ENCODE measurements around the gene NBEA.

DNA sequence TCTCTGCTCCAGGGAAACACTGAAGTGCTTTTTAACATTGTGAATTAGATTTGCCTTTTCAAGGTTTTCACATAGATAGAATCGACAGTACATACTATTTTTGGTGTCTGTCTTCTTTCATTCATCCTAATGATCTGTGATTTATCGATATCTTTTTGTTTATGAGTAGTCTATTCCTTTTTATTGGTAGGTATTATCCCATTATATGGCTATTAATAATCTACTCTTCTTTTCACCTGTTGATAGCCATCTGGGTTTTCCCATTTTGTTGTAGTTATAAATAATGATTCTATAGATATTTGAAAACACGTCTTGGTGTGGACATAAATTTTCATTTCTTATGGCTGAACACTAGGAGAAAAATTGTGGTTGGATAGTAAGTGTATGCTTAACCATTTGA, 271.8 kb downstream of the NBEA start:
- no peak for TF ChIP-seq EGR2 (tag by site-specific recombination; IDR thresholded peaks at IDR 0.05; ENCODE audit: low read depth)
- TF ChIP-seq, protein P1, sequence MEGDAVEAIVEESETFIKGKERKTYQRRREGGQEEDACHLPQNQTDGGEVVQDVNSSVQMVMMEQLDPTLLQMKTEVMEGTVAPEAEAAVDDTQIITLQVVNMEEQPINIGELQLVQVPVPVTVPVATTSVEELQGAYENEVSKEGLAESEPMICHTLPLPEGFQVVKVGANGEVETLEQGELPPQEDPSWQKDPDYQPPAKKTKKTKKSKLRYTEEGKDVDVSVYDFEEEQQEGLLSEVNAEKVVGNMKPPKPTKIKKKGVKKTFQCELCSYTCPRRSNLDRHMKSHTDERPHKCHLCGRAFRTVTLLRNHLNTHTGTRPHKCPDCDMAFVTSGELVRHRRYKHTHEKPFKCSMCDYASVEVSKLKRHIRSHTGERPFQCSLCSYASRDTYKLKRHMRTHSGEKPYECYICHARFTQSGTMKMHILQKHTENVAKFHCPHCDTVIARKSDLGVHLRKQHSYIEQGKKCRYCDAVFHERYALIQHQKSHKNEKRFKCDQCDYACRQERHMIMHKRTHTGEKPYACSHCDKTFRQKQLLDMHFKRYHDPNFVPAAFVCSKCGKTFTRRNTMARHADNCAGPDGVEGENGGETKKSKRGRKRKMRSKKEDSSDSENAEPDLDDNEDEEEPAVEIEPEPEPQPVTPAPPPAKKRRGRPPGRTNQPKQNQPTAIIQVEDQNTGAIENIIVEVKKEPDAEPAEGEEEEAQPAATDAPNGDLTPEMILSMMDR (tag by site-specific recombination; IDR thresholded peaks at IDR 0.05): no peak
- TF ChIP-seq ZNF433 (tag by site-specific recombination; IDR thresholded peaks at IDR 0.05; ENCODE audit: low read depth): no peak
- TF ChIP-seq ZNF221 (tag by site-specific recombination; IDR thresholded peaks at IDR 0.05; ENCODE audit: borderline replicate concordance): no peak
- TF ChIP-seq ZNF843 (tag by site-specific recombination; IDR thresholded peaks at IDR 0.05): no peak
- no peak for TF ChIP-seq FEZF1 (tag by site-specific recombination; IDR thresholded peaks at IDR 0.05)
- no peak for TF ChIP-seq TCF7L2 (IDR thresholded peaks at IDR 0.05; ENCODE audit: borderline replicate concordance, low read depth, low read length)
- no peak for TF ChIP-seq TRIM28 (IDR thresholded peaks at IDR 0.05; ENCODE audit: borderline replicate concordance, low read length)
- TF ChIP-seq, protein P2, sequence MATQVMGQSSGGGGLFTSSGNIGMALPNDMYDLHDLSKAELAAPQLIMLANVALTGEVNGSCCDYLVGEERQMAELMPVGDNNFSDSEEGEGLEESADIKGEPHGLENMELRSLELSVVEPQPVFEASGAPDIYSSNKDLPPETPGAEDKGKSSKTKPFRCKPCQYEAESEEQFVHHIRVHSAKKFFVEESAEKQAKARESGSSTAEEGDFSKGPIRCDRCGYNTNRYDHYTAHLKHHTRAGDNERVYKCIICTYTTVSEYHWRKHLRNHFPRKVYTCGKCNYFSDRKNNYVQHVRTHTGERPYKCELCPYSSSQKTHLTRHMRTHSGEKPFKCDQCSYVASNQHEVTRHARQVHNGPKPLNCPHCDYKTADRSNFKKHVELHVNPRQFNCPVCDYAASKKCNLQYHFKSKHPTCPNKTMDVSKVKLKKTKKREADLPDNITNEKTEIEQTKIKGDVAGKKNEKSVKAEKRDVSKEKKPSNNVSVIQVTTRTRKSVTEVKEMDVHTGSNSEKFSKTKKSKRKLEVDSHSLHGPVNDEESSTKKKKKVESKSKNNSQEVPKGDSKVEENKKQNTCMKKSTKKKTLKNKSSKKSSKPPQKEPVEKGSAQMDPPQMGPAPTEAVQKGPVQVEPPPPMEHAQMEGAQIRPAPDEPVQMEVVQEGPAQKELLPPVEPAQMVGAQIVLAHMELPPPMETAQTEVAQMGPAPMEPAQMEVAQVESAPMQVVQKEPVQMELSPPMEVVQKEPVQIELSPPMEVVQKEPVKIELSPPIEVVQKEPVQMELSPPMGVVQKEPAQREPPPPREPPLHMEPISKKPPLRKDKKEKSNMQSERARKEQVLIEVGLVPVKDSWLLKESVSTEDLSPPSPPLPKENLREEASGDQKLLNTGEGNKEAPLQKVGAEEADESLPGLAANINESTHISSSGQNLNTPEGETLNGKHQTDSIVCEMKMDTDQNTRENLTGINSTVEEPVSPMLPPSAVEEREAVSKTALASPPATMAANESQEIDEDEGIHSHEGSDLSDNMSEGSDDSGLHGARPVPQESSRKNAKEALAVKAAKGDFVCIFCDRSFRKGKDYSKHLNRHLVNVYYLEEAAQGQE (tag by site-specific recombination; IDR thresholded peaks at IDR 0.05): no peak
- no peak for TF ChIP-seq YY2 (tag by site-specific recombination; IDR thresholded peaks at IDR 0.05)
- TF ChIP-seq ZBTB7A (tag by site-specific recombination; IDR thresholded peaks at IDR 0.05; ENCODE audit: low read depth): no peak
- TF ChIP-seq BCL11A (tag by site-specific recombination; IDR thresholded peaks at IDR 0.05; ENCODE audit: low read depth): no peak
